ENCODE results near the gene CFAP45. TPM values are rescaled to one million over a fixed set of nuclear protein-coding genes. Genes with fewer than 3 reads are reported as not detected.

The CFAP45 gene
- polyA plus RNA-seq, 2 of the 4 experiments (the other 2 are of a cell fraction): 0.67 to 0.89 TPM

DNA sequence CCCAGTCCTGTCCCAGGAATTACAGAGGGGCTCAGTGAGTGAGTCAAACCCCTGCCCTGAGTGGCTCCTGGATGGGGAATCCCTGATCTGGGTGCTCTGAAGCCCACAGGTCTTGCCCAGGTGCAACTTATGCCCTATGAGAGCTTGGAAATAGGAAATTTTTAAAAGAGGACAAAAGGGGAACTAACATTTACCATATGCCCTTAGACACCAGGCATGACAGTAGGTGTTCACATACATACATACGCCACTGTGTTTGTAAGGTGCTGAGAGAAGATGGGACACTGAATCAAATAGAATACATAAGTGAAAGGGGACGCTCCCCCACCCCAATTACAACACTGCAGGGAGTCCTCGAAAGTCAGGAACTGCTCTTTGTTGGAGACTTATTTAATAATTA lies 1.4 kb downstream of the CFAP45 start:
- FAIRE-seq: no peak
- Histone ChIP-seq H3K9me3 (no peaks in the 10 kb centered on the region), H3K4me3 (no peak overlapping the region), H3K4me2 (no peak overlapping the region), H3K4me1 (no peaks in the 10 kb centered on the region), H3K27ac (no peak overlapping the region)
- no peak for DNase-seq (ENCODE audit: low read depth in 1 of 2, low spot score in 1 of 2)
- POLR2A ChIA-PET: no interaction called here
- WGBS (ENCODE audit: missing lambda C conversion rate): 80% methylated on average over 3 of the region's 3 CpGs
- TF ChIP-seq MAZ (IDR thresholded peaks at IDR 0.05; ENCODE audit: borderline replicate concordance, low read depth, low read length) (no peak), RNF2 (IDR thresholded peaks at IDR 0.05; ENCODE audit: borderline replicate concordance, low read depth) (no peak), HOXB13 (CRISPR knock-in tag; IDR thresholded peaks at IDR 0.05; ENCODE audit: low read depth) (no peak), RARB (CRISPR knock-in tag; IDR thresholded peaks at IDR 0.05) (no peak), FOSL2 (IDR thresholded peaks at IDR 0.05) (no peak), FOSL2 (CRISPR knock-in tag; IDR thresholded peaks at IDR 0.05) (no peak), HOXA7 (CRISPR knock-in tag; IDR thresholded peaks at IDR 0.05) (no peak), EP300 (IDR thresholded peaks at IDR 0.05) (no peak), RCOR1 (IDR thresholded peaks at IDR 0.05; ENCODE audit: low read depth, low read length) (no peak), NFE2L2 (conservative IDR thresholded peaks at IDR 0.05; ENCODE audit: low read length) (no peak), ZFP36 (IDR thresholded peaks at IDR 0.05; ENCODE audit: borderline replicate concordance, partially characterized antibody) (no peak), JUN (IDR thresholded peaks at IDR 0.05) (no peak), MAFK (IDR thresholded peaks at IDR 0.05; ENCODE audit: partially characterized antibody) (no peak), SMC3 (IDR thresholded peaks at IDR 0.05) (no peak)
- TF ChIP-seq, protein P1, sequence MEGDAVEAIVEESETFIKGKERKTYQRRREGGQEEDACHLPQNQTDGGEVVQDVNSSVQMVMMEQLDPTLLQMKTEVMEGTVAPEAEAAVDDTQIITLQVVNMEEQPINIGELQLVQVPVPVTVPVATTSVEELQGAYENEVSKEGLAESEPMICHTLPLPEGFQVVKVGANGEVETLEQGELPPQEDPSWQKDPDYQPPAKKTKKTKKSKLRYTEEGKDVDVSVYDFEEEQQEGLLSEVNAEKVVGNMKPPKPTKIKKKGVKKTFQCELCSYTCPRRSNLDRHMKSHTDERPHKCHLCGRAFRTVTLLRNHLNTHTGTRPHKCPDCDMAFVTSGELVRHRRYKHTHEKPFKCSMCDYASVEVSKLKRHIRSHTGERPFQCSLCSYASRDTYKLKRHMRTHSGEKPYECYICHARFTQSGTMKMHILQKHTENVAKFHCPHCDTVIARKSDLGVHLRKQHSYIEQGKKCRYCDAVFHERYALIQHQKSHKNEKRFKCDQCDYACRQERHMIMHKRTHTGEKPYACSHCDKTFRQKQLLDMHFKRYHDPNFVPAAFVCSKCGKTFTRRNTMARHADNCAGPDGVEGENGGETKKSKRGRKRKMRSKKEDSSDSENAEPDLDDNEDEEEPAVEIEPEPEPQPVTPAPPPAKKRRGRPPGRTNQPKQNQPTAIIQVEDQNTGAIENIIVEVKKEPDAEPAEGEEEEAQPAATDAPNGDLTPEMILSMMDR (IDR thresholded peaks at IDR 0.05): no peak
- TF ChIP-seq, protein P2, sequence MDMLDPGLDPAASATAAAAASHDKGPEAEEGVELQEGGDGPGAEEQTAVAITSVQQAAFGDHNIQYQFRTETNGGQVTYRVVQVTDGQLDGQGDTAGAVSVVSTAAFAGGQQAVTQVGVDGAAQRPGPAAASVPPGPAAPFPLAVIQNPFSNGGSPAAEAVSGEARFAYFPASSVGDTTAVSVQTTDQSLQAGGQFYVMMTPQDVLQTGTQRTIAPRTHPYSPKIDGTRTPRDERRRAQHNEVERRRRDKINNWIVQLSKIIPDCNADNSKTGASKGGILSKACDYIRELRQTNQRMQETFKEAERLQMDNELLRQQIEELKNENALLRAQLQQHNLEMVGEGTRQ (IDR thresholded peaks at IDR 0.05): no peak
- no peak for ATAC-seq
- CTCF ChIA-PET: interaction anchor here (1.2 to 14.9 kb wide), 2 partner anchors 99 to 109 kb away, joined by 3 to 565 read pairs; partner anchors contain the start of gene FCRL6

DNA sequence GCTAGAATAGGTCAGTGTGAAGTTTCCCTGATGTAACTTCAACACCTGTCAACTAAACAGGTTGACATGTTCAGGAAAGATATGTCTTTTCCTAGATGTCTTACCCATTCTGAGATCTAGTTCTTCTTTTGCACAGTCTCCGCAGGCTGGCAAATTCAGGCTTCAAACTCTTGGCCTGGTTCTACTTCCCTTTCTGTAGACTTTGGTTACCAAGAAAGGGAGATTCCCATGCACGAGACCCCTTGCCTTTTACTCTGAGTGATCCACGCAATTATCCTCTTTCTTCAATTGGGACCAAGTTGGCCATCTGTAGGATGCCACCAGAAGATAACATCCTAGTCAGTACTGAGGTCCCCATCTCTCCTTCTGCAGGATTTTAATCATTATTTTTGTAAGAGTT lies 2.0 kb downstream of the CFAP45 start:
- CTCF ChIA-PET: interaction anchor here (1.2 to 14.9 kb wide), 4 partner anchors 14 to 109 kb away, joined by 3 to 565 read pairs (median 102); partner anchors contain the start of gene FCRL6
- WGBS (ENCODE audit: missing lambda C conversion rate): 91% methylated on average over 3 of the region's 3 CpGs
- Histone ChIP-seq H3K4me3 (no peak overlapping the region), H3K4me1 (no peaks in the 10 kb centered on the region), H3K4me2 (no peak overlapping the region), H3K27ac (no peak overlapping the region), H3K9me3 (no peaks in the 10 kb centered on the region)
- DNase-seq (ENCODE audit: low read depth in 1 of 2, low spot score in 1 of 2): no peak
- POLR2A ChIA-PET: no interaction called here
- ATAC-seq: no peak
- FAIRE-seq: no peak
- no peak for TF ChIP-seq JUNB (IDR thresholded peaks at IDR 0.05)
- no peak for TF ChIP-seq ZFP36 (IDR thresholded peaks at IDR 0.05; ENCODE audit: borderline replicate concordance, partially characterized antibody)

DNA sequence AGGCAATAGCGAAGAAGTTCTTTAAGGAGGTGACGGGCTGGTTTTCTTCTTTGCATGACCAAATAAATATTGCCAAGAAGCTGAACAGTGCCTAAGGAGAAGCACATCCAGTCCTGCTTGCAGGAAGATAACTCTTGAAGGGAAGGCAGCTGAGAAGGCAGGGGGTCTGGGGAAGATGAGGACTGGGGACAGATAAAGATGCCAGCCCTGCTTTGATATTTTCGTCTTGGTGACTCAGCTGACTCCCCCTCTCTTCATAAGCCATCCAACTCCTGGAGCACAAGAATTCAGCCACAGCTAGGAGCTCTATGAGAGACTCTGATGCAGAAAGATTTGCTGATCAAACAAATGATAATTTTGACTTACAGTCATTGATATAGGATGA lies 3.4 kb downstream of the CFAP45 start:
- CTCF ChIA-PET: interaction anchor here (0.6 to 14.9 kb wide), 8 partner anchors 25 to 685 kb away, joined by 3 to 565 read pairs (median 6); partner anchors contain the start of genes DUSP23, FCRL6 and TAGLN2
- no peaks in the 10 kb centered on the region for H3K9me3 ChIP-seq
- FAIRE-seq (no peak), ATAC-seq (no peak), DNase-seq (ENCODE audit: low read depth in 1 of 2, low spot score in 1 of 2) (no peak)
- 71% methylated on average over 3 of the region's 3 CpGs for WGBS (ENCODE audit: missing lambda C conversion rate)
- POLR2A ChIA-PET: no interaction called here
- H3K4me1 ChIP-seq: no peaks in the 10 kb centered on the region
- H3K4me2 ChIP-seq: no peak overlapping the region
- H3K4me3 ChIP-seq: no peak overlapping the region
- H3K27ac ChIP-seq: no peak overlapping the region
- TF ChIP-seq ATOH8 (CRISPR knock-in tag; IDR thresholded peaks at IDR 0.05; ENCODE audit: low read depth) (no peak), RCOR1 (IDR thresholded peaks at IDR 0.05; ENCODE audit: low read depth, low read length) (no peak), MAFK (IDR thresholded peaks at IDR 0.05; ENCODE audit: partially characterized antibody) (peak; percentile 3)
- TF ChIP-seq, protein P1 (IDR thresholded peaks at IDR 0.05): no peak
- TF ChIP-seq, protein P3, sequence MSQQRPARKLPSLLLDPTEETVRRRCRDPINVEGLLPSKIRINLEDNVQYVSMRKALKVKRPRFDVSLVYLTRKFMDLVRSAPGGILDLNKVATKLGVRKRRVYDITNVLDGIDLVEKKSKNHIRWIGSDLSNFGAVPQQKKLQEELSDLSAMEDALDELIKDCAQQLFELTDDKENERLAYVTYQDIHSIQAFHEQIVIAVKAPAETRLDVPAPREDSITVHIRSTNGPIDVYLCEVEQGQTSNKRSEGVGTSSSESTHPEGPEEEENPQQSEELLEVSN (IDR thresholded peaks at IDR 0.05; ENCODE audit: borderline replicate concordance, low read depth): no peak
